ENCODE data around the gene PLEKHO1. TPM values are rescaled to one million over a fixed set of nuclear protein-coding genes. Genes with fewer than 3 reads are reported as not detected.
"Not testable (repeated sequence)": the region's sequence is repeated elsewhere in the genome, so short reads cannot be mapped to it uniquely, and the experiment has no call there.

Gene PLEKHO1
- total RNA-seq, 1 donor from 2014 or later, result 68.4 TPM

DNA sequence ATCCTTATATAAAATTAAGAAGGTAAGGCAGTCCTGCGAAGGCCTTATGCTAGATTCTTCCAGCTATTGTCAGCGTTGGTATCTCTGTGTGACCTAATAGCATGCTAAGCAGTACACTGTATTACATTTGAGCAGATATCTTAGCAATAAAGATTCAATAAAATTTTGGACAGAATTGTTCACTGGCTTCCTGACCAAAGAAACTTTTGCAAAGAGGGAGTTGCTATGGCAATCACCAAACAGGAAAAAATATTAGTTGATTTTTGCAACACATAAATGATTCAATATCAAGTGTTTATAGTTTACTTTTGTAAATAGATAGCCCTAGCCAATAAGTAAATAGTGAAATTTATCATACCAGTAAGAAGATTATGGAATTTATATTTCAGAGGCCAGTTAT, 31.0 kb upstream of the PLEKHO1 start:
- TF ChIP-seq, protein P1, sequence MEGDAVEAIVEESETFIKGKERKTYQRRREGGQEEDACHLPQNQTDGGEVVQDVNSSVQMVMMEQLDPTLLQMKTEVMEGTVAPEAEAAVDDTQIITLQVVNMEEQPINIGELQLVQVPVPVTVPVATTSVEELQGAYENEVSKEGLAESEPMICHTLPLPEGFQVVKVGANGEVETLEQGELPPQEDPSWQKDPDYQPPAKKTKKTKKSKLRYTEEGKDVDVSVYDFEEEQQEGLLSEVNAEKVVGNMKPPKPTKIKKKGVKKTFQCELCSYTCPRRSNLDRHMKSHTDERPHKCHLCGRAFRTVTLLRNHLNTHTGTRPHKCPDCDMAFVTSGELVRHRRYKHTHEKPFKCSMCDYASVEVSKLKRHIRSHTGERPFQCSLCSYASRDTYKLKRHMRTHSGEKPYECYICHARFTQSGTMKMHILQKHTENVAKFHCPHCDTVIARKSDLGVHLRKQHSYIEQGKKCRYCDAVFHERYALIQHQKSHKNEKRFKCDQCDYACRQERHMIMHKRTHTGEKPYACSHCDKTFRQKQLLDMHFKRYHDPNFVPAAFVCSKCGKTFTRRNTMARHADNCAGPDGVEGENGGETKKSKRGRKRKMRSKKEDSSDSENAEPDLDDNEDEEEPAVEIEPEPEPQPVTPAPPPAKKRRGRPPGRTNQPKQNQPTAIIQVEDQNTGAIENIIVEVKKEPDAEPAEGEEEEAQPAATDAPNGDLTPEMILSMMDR (conservative IDR thresholded peaks at IDR 0.05; ENCODE audit: low read depth, low read length), result no peak
- no peak overlapping the region for H3K4me3 ChIP-seq (ENCODE audit: low read depth, low read length)
- DNase-seq (ENCODE audit: low read depth), result no peak

DNA sequence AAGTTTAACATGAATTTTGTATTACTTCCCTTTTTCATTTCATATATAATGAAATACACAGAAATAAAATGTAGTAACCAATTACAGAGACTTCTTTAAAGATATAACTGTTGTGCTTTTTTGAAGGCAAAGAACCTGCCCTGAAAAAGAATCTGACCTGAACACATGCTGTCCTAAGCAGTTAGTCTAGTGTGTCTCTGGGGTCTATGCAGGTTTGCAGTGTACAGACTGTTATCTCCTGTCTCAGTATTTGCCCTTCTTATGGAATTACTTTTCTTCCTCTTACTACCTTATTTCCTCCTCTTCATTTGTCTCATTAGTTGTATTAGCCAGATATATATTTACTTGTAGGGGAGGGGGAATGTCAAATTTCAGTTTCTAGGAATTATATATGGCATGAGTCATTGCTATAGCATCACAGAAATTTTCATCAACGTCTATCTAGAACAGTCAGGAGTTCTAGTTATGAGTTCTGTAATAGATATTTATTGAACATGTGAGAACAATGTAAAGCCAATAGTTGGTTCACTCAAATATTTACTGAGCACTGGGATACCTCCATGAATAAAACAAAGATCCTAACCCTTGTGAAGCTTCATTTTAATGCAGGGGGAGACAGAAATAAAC, 28.4 kb upstream of the PLEKHO1 start:
- DNase-seq (ENCODE audit: low read depth), result no peak
- no peak overlapping the region for H3K4me3 ChIP-seq (ENCODE audit: low read depth, low read length)
- TF ChIP-seq, protein P1 (conservative IDR thresholded peaks at IDR 0.05; ENCODE audit: low read depth, low read length), result no peak

DNA sequence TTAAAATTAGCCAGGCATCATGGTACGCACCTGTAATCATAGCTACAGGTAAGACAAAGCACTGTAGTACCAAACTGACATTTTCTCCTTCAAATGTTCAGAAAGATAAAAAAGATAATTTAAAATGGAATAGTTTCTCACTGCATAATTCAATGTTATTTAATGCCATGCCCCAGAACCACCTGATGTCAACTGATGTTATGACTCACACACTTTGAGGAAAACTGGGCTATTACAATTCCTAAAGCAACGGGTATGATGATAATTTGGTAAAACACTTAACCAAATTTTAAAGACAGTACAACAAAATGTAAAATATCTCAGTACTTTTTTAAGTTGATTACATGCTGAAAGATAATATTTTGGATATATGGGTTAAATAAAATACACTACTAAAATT, 22.9 kb upstream of the PLEKHO1 start:
- DNase-seq (ENCODE audit: low read depth), result no peak
- TF ChIP-seq, protein P1 (conservative IDR thresholded peaks at IDR 0.05; ENCODE audit: low read depth, low read length), result no peak
- no peak overlapping the region for H3K4me3 ChIP-seq (ENCODE audit: low read depth, low read length)

DNA sequence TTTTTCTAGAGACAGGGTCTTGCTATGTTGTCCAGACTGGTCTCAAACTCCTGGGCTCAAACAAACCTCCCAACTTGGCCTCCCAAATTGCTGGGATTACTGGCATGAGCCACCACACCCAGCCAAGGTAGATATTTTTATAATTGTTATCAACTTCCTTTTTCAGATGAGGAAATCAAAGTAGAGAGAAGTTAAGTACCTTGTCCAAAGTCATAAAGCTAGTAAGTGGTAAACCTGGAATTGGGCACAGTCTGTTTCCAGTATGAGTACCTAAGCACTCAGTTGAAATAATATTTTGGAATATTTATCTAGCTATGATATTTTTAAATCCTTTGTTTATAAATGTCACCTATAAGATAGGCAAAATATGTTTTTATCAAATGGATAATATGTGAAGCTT, 22.3 kb upstream of the PLEKHO1 start:
- no peak for DNase-seq (ENCODE audit: low read depth)
- TF ChIP-seq, protein P1 (conservative IDR thresholded peaks at IDR 0.05; ENCODE audit: low read depth, low read length), result no peak
- H3K4me3 ChIP-seq (ENCODE audit: low read depth, low read length), result no peak overlapping the region

DNA sequence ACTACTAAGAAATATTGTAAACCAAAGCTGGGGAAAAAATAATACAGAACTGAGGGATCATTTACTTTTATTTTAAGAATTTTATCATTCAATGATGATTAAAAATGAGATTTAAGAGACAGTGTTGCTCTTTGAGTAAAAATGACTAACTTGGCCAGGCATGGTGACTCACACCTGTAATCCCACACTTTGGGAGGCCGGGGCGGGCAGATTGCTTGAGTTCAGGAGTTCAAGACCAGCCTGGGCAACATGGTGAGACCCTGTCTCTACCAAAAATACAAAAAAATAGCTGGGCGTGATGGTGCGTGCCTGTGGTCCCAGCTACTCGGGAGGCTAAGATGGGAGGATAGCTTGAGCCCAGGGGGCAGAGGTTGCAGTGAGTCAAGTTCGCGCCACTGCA, 21.8 kb upstream of the PLEKHO1 start:
- TF ChIP-seq, protein P1 (conservative IDR thresholded peaks at IDR 0.05; ENCODE audit: low read depth, low read length), result no peak
- DNase-seq (ENCODE audit: low read depth), result no peak
- no peak overlapping the region for H3K4me3 ChIP-seq (ENCODE audit: low read depth, low read length)

DNA sequence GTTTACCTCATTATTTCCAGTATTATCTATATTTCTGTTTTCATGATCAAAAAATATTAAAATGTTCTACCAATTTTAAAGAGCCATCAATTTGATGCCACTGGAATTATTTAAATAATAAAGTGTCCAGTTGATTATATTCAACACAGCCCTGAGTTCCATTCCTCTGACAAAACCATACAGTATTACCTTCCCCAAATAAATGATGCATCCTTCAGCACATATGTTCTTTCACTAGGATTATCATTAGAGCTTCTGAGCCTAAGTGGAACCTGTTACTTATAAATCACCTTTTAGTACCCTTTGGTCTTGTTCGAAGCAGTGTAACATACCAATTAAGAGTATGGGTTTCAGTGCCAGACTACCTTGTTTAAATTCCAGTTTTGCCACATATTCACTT, 17.3 kb upstream of the PLEKHO1 start:
- TF ChIP-seq, protein P1 (conservative IDR thresholded peaks at IDR 0.05; ENCODE audit: low read depth, low read length), result no peak
- no peak for DNase-seq (ENCODE audit: low read depth)
- no peak overlapping the region for H3K4me3 ChIP-seq (ENCODE audit: low read depth, low read length)

DNA sequence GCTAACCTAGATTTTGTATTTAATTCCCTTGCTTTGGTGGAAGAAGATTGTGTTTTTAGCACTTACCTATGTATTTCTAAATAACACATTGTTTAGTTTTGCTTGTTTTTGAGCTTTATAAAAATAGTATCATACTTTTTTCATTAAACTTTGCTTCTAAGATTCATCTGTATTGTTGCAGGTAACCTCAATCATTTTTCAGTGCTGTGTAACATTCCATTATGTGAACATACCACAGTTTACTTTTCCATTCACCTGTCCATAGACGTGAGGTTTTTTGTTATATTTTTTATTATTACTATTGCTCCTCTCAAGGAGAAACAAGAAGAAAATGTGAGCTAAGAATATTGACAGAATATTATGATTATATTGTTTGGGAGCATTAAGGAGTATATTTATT, 15.2 kb upstream of the PLEKHO1 start:
- TF ChIP-seq, protein P1 (conservative IDR thresholded peaks at IDR 0.05; ENCODE audit: low read depth, low read length), result no peak
- DNase-seq (ENCODE audit: low read depth), result no peak
- no peak overlapping the region for H3K4me3 ChIP-seq (ENCODE audit: low read depth, low read length)

DNA sequence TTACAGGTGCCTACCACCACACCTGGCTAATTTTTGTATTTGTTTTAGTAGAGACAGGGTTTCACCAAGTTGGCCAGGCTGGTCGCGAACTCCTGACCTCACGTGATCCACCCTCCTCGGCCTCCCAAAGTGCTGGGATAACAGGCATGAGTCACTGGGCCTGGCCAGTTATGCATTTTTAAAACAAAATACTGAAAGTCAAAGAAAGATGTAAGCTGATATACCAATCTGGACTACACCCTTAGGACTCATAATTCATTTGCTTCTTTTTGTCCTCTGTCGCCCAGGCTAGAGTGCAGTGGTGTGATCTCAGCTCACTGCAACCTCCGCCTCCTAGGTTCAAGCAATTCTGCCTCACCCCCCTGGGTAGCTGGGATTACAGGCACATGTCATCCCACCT, 14.3 kb upstream of the PLEKHO1 start:
- not testable (repeated sequence) for DNase-seq (ENCODE audit: low read depth); H3K4me3 ChIP-seq (ENCODE audit: low read depth, low read length)
